Lower leg skin (tissue), 3 donors: ENCODE measurements around the gene SCAF1.

Experiments used
- POLR2A ChIP-seq, 2 donors: fragments of 450-650 bp; IDR thresholded peaks; one replicate each; pipeline ENCODE4 v1.6.1; 2016 to 2017; ENCODE audit warnings: antibody characterized with exemption in 2 of 2, mild to moderate bottlenecking in 1 of 2, moderate library complexity in 1 of 2
- TF ChIP-seq, protein P1 (sequence below), 3 donors: fragments of 450-650 bp; IDR thresholded peaks; one replicate each; pipeline ENCODE4 v1.5.1; 2016; ENCODE audit warnings: antibody characterized with exemption in 3 of 3, mild to moderate bottlenecking in 3 of 3, moderate library complexity in 2 of 3

DNA sequence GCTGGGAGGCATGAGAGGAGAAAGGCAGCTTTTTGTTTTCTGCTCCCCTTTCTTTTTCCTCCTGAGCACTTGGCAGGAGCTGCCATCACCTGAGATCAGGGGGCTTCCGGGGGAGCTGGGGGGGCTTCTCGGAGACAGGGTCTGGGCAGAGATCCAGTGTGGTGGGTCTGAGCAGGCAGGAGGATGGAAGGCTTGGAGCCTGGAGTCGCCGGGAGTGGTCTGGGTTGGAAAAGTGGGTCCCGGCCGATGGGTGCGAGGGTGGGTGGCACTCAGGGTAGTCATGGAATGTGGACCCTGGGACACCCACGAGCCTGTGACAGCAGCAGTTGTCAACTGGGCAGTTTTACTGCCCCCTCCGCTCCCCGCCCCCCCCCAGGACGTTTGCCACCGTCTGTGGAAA is 45.1 kb downstream of the SCAF1 start:
- TF ChIP-seq, protein P1, sequence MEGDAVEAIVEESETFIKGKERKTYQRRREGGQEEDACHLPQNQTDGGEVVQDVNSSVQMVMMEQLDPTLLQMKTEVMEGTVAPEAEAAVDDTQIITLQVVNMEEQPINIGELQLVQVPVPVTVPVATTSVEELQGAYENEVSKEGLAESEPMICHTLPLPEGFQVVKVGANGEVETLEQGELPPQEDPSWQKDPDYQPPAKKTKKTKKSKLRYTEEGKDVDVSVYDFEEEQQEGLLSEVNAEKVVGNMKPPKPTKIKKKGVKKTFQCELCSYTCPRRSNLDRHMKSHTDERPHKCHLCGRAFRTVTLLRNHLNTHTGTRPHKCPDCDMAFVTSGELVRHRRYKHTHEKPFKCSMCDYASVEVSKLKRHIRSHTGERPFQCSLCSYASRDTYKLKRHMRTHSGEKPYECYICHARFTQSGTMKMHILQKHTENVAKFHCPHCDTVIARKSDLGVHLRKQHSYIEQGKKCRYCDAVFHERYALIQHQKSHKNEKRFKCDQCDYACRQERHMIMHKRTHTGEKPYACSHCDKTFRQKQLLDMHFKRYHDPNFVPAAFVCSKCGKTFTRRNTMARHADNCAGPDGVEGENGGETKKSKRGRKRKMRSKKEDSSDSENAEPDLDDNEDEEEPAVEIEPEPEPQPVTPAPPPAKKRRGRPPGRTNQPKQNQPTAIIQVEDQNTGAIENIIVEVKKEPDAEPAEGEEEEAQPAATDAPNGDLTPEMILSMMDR (IDR thresholded peaks at IDR 0.05): no peak
- TF ChIP-seq POLR2A (IDR thresholded peaks at IDR 0.05): no peak
